Panc1 (cell line): ENCODE data around the gene FAM98B. TPM values are rescaled to one million over a fixed set of nuclear protein-coding genes. Genes with fewer than 3 reads are reported as not detected.

Source experiments
- ATAC-seq: fragments of 200-7000 bp; cut with Tn5 transposase; 2 replicates; pipeline ENCODE4 v1.9.1; 2020; ENCODE audit warnings: mild to moderate bottlenecking, moderate library complexity
- BruUV-seq: library from RNA; stranded (reverse); fragments of 400-500 nt; replicated peaks from 2 replicates; lab custom pipeline; 2021; lab: Mats Ljungman, UMichigan
- CTCF ChIA-PET: fragments of 300-600 bp; sonication (Branson Sonifier 250); formaldehyde crosslinking; loops from one replicate; lab custom pipeline; 2022; ENCODE audit warnings: antibody characterized with exemption; lab: Charles Lee
- POLR2A ChIA-PET: fragments of 300-600 bp; sonication (Branson Sonifier 250); formaldehyde crosslinking; loops from one replicate; lab custom pipeline; 2022; ENCODE audit warnings: antibody characterized with exemption; lab: Charles Lee
- DNase-seq: peaks from one replicate; pipeline ENCODE4 v3.0.0-alpha.2; 2010; ENCODE audit warnings: low read depth, low spot score
- H3K27ac ChIP-seq: 2 replicates; pipeline ENCODE4 v1.5.1; 2011; ENCODE audit warnings: mild to moderate bottlenecking, low read length, inconsistent platforms
- H3K27me3 ChIP-seq: fragments of 200-500 bp; sonication (Bioruptor generic); 2 replicates; pipeline ENCODE4 v1.6.0; 2014; ENCODE audit warnings: low read length, inconsistent platforms; ENCODE audit not compliant: control insufficient read depth, insufficient read depth
- H3K36me3 ChIP-seq: fragments of 200-500 bp; sonication (Bioruptor generic); 2 replicates; pipeline ENCODE4 v1.5.1; 2014; ENCODE audit warnings: inconsistent platforms, mild to moderate bottlenecking, low read length, moderate library complexity; ENCODE audit not compliant: control insufficient read depth, insufficient read depth
- H3K4me1 ChIP-seq: 2 replicates; pipeline ENCODE4 v1.5.1; 2011; ENCODE audit warnings: inconsistent platforms, mild to moderate bottlenecking, low read length, moderate library complexity; ENCODE audit not compliant: control insufficient read depth, insufficient read depth
- H3K4me3 ChIP-seq, 2 experiments: 2 replicates each; pipeline ENCODE4 v1.5.1; 2011 to 2012; ENCODE audit warnings: low read depth in 2 of 2, low read length in 2 of 2, mild to moderate bottlenecking in 2 of 2, inconsistent platforms in 1 of 2, moderate library complexity in 1 of 2
- H3K9me3 ChIP-seq: fragments of 200-500 bp; sonication (Bioruptor generic); 2 replicates; pipeline ENCODE4 v1.5.1; 2014; ENCODE audit warnings: low read depth, mild to moderate bottlenecking, inconsistent platforms, low read length, moderate library complexity; ENCODE audit not compliant: control insufficient read depth, insufficient read depth
- CTCF ChIP-seq: fragments of 450-650 bp; IDR thresholded peaks from 2 replicates; pipeline ENCODE4 v1.5.1; 2017; ENCODE audit warnings: mild to moderate bottlenecking
- POLR2AphosphoS5 ChIP-seq: IDR thresholded peaks from 2 replicates; pipeline ENCODE4 v1.6.1; 2012; ENCODE audit warnings: mild to moderate bottlenecking, low read depth, low read length, moderate library complexity
- REST ChIP-seq, 2 experiments: IDR thresholded peaks; 2 replicates each; pipeline ENCODE4 v1.6.1; 2011 to 2012; ENCODE audit warnings: low read depth in 2 of 2, control low read depth in 1 of 2, low read length in 1 of 2, mild to moderate bottlenecking in 1 of 2, moderate library complexity in 1 of 2; ENCODE audit not compliant: insufficient read depth in 1 of 2
- SIN3A ChIP-seq: IDR thresholded peaks from 2 replicates; pipeline ENCODE4 v1.6.1; 2012; ENCODE audit warnings: low read depth, mild to moderate bottlenecking, low read length, moderate library complexity, borderline replicate concordance; ENCODE audit not compliant: insufficient read depth
- TCF7L2 ChIP-seq: IDR thresholded peaks from 2 replicates; pipeline ENCODE4 v1.6.1; 2011; ENCODE audit warnings: mild to moderate bottlenecking, low read depth, low read length, inconsistent platforms
- in situ Hi-C: cut with HindIII; loops from 2 replicates; pipeline ENCODE4 v1.10.0; 2016; ENCODE audit warnings: low sequenced_read_pairs, low pct_unique_long_range_greater_than_20kb
- intact Hi-C: fragments of 100-400 bp; cut with micrococcal nuclease; formaldehyde crosslinking; loops from one replicate; pipeline ENCODE4 v1.10.0; 2022; ENCODE audit not compliant: unreplicated experiment
- total RNA-seq: library from RNA; stranded (reverse); gene quantifications from one replicate; pipeline ENCODE4 v1.2.1, GENCODE V29; 2021; ENCODE audit not compliant: unreplicated experiment

Gene FAM98B
- total RNA-seq, 1 experiment from 2014 or later = 32.5 TPM

- Histone ChIP-seq H3K27me3 (peaks cover 10% of the 10 kb centered on the region), H3K27ac (no peak overlapping the region), H3K36me3 (no peaks in the 10 kb centered on the region), H3K9me3 (no peaks in the 10 kb centered on the region), H3K4me3 (no peak overlapping the region), H3K4me1 (no peaks in the 10 kb centered on the region)
- TF ChIP-seq SIN3A (no peak), POLR2AphosphoS5 (no peak), REST (IDR thresholded peaks at IDR 0.05; ENCODE audit: insufficient read depth in 1 of 2, low read depth in 2 of 2, low read length in 1 of 2) (no peak), TCF7L2 (no peak), CTCF (no peak)
- intact Hi-C loops (no loop called here), in situ Hi-C loops (no loop called here)
- ATAC-seq = no peak
- no TSS peak for BruUV-seq
- ChIA-PET CTCF (no interaction called here), POLR2A (no interaction called here)
- no peak for DNase-seq
These were observed 64.2 kb downstream of the FAM98B start for GRCh38 chr15:38518084-38518483.

GRCh38 chr15:38520035-38520434 is 66.1 kb downstream of the FAM98B start:
- H3K9me3 ChIP-seq = no peaks in the 10 kb centered on the region
- ATAC-seq = no peak
- ChIA-PET CTCF (no interaction called here), POLR2A (no interaction called here)
- peaks cover 4% of the 10 kb centered on the region for H3K27me3 ChIP-seq
- in situ Hi-C loops (no loop called here), intact Hi-C loops (no loop called here)
- H3K4me3 ChIP-seq = no peak overlapping the region
- BruUV-seq = no TSS peak
- TF ChIP-seq POLR2AphosphoS5 (no peak), TCF7L2 (no peak), SIN3A (no peak), REST (IDR thresholded peaks at IDR 0.05; ENCODE audit: insufficient read depth in 1 of 2, low read depth in 2 of 2, low read length in 1 of 2) (no peak), CTCF (no peak)
- no peaks in the 10 kb centered on the region for H3K4me1 ChIP-seq
- no peaks in the 10 kb centered on the region for H3K36me3 ChIP-seq
- H3K27ac ChIP-seq = no peak overlapping the region
- DNase-seq = no peak
